ENCODE results near the gene ACER3.

- TF ChIP-seq PATZ1 (CRISPR knock-in tag; IDR thresholded peaks at IDR 0.05; ENCODE audit: borderline replicate concordance) (no peak), RARB (CRISPR knock-in tag; IDR thresholded peaks at IDR 0.05) (no peak), TSHZ2 (CRISPR knock-in tag; IDR thresholded peaks at IDR 0.05) (no peak), ARNTL (CRISPR knock-in tag; IDR thresholded peaks at IDR 0.05; ENCODE audit: borderline replicate concordance, low read depth) (no peak), ESRRG (CRISPR knock-in tag; IDR thresholded peaks at IDR 0.05) (no peak), ZFP30 (CRISPR knock-in tag; IDR thresholded peaks at IDR 0.05) (no peak), ZFP3 (CRISPR knock-in tag; IDR thresholded peaks at IDR 0.05) (no peak), ISL1 (CRISPR knock-in tag; IDR thresholded peaks at IDR 0.05) (no peak), TOX (CRISPR knock-in tag; IDR thresholded peaks at IDR 0.05; ENCODE audit: borderline replicate concordance) (no peak), CSDC2 (CRISPR knock-in tag; IDR thresholded peaks at IDR 0.05) (no peak), ZNF70 (CRISPR knock-in tag; IDR thresholded peaks at IDR 0.05) (no peak), PPARA (CRISPR knock-in tag; IDR thresholded peaks at IDR 0.05; ENCODE audit: borderline replicate concordance) (no peak)
Measured at GRCh38 chr11:77035039-77035438, 174.3 kb downstream of the ACER3 start.

Data from SK-N-SH treated with all-trans-retinoic acid at 6 μM for 48 hours (cell line).